ENCODE data around the gene ALG5.
A peak's percentile ranks its signal among the peaks of the same experiment; 100 is the strongest.

Gene ALG5

GRCh38 chr13:36919833-36920615 is 79.1 kb downstream of the ALG5 start, which contains the start of gene SMAD9:
Gene SMAD9 (minus strand): TSS chr13:36920238. CDS start chr13:36879689, 40,549 bp downstream.
- DNase-seq, result peak; percentile 48
- peak within 1 kb of the TSS; percentile 69 for H3K4me3 ChIP-seq (ENCODE audit: low read depth, low read length)

GRCh38 chr13:36919171-36919832 is 79.8 kb downstream of the ALG5 start:
- Histone ChIP-seq H3K36me3 (replicated peaks) (no peaks in the 10 kb centered on the region), H3K27ac (no peak overlapping the region), H3K27me3 (replicated peaks) (no peaks in the 10 kb centered on the region), H3K4me3 (ENCODE audit: low read depth, low read length) (peak overlapping the region; percentile 69)
- TF ChIP-seq, protein P1, sequence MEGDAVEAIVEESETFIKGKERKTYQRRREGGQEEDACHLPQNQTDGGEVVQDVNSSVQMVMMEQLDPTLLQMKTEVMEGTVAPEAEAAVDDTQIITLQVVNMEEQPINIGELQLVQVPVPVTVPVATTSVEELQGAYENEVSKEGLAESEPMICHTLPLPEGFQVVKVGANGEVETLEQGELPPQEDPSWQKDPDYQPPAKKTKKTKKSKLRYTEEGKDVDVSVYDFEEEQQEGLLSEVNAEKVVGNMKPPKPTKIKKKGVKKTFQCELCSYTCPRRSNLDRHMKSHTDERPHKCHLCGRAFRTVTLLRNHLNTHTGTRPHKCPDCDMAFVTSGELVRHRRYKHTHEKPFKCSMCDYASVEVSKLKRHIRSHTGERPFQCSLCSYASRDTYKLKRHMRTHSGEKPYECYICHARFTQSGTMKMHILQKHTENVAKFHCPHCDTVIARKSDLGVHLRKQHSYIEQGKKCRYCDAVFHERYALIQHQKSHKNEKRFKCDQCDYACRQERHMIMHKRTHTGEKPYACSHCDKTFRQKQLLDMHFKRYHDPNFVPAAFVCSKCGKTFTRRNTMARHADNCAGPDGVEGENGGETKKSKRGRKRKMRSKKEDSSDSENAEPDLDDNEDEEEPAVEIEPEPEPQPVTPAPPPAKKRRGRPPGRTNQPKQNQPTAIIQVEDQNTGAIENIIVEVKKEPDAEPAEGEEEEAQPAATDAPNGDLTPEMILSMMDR (IDR thresholded peaks at IDR 0.05; ENCODE audit: low read depth, low read length, missing control alignments), result no peak
- DNase-seq, result no peak
- in situ Hi-C loops (cut with HindIII; ENCODE audit: low pct_ligation_motif_present, low sequenced_read_pairs), result no loop called here

More at GRCh38 chr13:36919833-36920615, 79.1 kb downstream of the ALG5 start, which contains the start of gene SMAD9:
- Histone ChIP-seq H3K27ac (no peak within 1 kb of the TSS), H3K36me3 (replicated peaks) (no peaks in the 10 kb centered on the region), H3K27me3 (replicated peaks) (no peaks in the 10 kb centered on the region)
- TF ChIP-seq, protein P1 (IDR thresholded peaks at IDR 0.05; ENCODE audit: low read depth, low read length, missing control alignments), result no peak
- in situ Hi-C loops (cut with HindIII; ENCODE audit: low pct_ligation_motif_present, low sequenced_read_pairs), result no loop called here

DNA sequence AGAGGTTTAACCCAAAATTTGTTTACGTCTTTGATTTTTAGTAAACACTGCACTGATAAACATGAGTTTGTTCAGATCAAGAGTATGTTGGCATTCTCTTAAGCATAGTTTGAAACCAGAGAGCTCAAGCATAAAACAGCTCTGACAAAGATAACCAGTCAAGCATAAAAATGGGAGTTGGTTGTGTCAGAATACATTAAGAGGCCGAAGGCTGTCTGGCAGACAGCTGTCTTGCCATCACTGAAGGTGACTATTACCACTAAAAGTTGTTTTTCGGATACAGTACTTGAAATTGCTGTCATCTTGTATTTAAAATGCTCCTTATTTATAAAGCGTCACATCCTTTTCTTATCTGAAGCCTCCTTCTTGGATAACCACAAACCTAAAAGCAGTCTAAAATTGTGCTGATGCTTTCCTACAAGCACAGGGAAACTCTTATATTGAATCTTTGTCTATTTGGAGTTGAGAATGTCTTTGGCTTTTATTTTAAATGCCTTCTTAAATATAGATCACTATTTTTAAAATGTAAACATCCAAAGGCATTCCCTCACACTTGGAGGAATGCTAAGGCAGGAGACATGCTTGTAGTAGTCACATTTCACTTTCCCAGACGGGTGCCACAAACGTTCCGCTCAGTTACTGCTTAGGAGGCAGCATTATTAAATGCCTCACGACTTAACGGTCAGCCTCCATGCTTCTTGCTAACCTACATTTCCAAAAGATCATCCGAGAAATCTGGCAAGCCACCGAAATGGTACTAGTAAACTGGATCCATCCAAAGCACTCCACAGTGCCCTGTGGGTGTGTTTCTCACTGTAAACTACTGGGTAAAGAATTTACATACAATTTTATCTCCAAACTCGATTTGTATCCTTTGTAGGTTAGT is 80.7 kb downstream of the ALG5 start:
- Histone ChIP-seq H3K36me3 (replicated peaks) (no peaks in the 10 kb centered on the region), H3K4me3 (ENCODE audit: low read depth, low read length) (peak overlapping the region; percentile 69), H3K27ac (no peak overlapping the region), H3K27me3 (replicated peaks) (no peaks in the 10 kb centered on the region)
- DNase-seq, result peak; percentile 6
- TF ChIP-seq, protein P1 (IDR thresholded peaks at IDR 0.05; ENCODE audit: low read depth, low read length, missing control alignments), result no peak
- in situ Hi-C loops (cut with HindIII; ENCODE audit: low pct_ligation_motif_present, low sequenced_read_pairs), result no loop called here

DNA sequence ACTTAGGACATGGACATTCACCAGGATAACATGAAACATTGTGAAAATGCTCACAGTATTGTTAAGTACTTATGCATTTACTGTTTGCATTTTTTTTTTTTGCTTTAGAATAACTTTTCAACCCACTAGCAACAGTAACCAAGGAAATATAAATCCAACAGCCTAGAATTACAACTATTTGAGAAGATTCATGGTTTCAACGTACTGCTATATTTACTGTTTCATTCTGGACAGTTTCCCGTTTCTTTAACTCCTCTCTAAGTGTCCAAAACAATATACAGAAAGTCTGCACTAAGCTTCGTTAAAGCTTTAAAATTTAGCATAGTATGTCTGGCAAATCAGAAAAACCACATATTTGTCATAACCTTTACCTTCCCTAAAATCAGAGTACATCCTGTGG is 81.8 kb downstream of the ALG5 start:
- Histone ChIP-seq H3K27me3 (replicated peaks) (no peaks in the 10 kb centered on the region), H3K36me3 (replicated peaks) (no peaks in the 10 kb centered on the region), H3K27ac (no peak overlapping the region), H3K4me3 (ENCODE audit: low read depth, low read length) (no peak overlapping the region)
- DNase-seq, result no peak
- in situ Hi-C loops (cut with HindIII; ENCODE audit: low pct_ligation_motif_present, low sequenced_read_pairs), result no loop called here
- TF ChIP-seq, protein P1 (IDR thresholded peaks at IDR 0.05; ENCODE audit: low read depth, low read length, missing control alignments), result no peak

DNA sequence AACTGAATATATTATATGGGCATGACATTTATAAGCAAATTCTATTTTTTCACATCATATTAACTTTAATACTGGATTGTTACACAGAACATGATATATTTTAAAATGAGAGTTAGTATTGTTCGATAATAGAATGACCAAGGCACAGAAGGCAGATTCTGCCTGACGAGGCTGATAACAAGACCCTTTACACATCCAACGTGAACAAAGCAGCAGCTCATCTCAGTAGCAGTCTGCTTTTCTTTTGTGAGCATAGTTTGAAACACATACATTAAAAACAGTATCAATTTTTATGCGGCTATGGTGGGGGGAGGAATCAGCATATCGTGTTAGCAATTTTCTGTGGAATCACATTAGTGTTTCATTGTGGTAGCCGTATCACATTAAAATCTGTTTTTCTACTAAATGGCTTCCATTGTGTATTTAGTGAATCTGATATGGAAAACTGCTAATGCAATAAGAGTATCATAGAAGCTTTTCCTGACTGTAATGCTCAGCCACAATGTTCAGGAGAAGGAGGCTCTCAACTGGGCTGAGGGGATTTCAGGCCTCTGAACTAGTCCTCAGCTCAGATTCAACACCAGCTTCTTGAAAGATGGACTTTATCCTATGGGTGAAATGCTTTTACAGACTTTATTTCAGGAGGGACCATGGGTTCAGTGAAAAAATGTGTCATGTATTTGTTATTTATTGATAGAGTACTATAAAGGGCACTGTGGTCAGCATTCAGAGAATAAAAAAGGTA is 83.1 kb downstream of the ALG5 start:
- in situ Hi-C loops (cut with HindIII; ENCODE audit: low pct_ligation_motif_present, low sequenced_read_pairs), result no loop called here
- H3K27me3 ChIP-seq (replicated peaks), result no peaks in the 10 kb centered on the region
- TF ChIP-seq, protein P1 (IDR thresholded peaks at IDR 0.05; ENCODE audit: low read depth, low read length, missing control alignments), result no peak

More for the DNA sequence above, 83.1 kb downstream of the ALG5 start:
- DNase-seq, result no peak
- no peak overlapping the region for H3K27ac ChIP-seq
- no peaks in the 10 kb centered on the region for H3K36me3 ChIP-seq (replicated peaks)
- H3K4me3 ChIP-seq (ENCODE audit: low read depth, low read length), result no peak overlapping the region
